HEK293T (cell line): ENCODE measurements around the gene VAMP2.

Experiments
- FOXA1 ChIP-seq: fragments of 450-650 bp; IDR thresholded peaks from 2 replicates; pipeline ENCODE4 v1.6.1; 2016; ENCODE audit warnings: mild to moderate bottlenecking
- LEF1 ChIP-seq: fragments of 450-650 bp; IDR thresholded peaks from 2 replicates; pipeline ENCODE4 v1.6.1; 2017; ENCODE audit warnings: mild to moderate bottlenecking, borderline replicate concordance
- NFRKB ChIP-seq: fragments of 450-650 bp; IDR thresholded peaks from 2 replicates; pipeline ENCODE4 v1.6.1; 2016; ENCODE audit warnings: mild to moderate bottlenecking, moderate library complexity
- SP1 ChIP-seq: fragments of 450-650 bp; IDR thresholded peaks from 2 replicates; pipeline ENCODE4 v1.6.1; 2017
- SUZ12 ChIP-seq: fragments of 450-650 bp; IDR thresholded peaks from 2 replicates; pipeline ENCODE4 v1.6.1; 2016; ENCODE audit warnings: mild to moderate bottlenecking

- TF ChIP-seq SP1: no peak
- TF ChIP-seq SUZ12: no peak
- TF ChIP-seq FOXA1: no peak
- TF ChIP-seq LEF1: no peak
- TF ChIP-seq NFRKB: no peak
These were observed 2.0 kb upstream of the VAMP2 start for GRCh38 chr17:8164815-8165131.
